ENCODE data around the gene SREBF1. TPM values are rescaled to one million over a fixed set of nuclear protein-coding genes. Genes with fewer than 3 reads are reported as not detected.

Gene SREBF1
- total RNA-seq, 2 donors from 2014 or later: 192 to 209 TPM

DNA sequence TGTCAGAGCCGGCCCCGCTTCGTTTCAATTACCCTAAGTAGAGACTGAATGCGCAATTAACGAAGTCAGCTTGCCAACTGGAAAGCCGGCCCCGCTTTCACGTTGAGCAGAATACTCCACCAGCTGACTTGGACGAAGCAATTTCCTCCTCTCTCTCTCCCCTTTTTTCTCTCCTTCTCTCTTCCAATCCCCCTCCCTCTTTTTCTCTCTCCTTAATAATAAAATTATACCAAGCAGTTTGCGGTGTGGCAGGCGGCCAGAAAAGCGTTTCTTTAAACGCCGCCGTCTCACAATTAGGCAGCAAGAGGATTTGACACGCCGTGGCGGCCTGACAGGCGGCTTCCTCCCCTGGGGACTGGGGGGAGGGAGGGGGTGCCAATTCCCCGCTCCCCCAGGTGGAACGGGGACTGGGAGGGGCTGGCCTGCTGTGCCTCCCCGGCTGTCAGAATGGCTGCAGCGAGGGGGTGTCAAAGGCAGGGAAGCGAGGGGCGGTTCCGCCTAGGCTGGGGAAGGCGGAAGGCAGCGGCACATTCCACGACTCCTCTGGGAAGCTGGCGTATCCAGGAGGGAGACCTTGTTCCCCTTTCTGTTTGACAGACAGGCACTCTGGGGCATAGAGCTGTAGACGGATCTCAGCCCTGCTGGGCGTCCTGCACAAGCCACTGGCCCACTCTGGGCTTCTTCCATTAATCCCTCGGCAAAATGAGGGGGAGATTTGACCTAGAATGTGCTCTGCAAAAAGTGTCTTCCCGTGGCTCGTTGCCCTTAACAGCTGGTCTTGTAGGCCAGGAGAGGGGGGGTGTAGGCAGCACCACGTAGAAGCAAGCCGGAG lies 52.7 kb downstream of the SREBF1 start:
- no peak for ATAC-seq (replicated peaks in 1 of 2)
- Mint-ChIP-seq H3K9me3 (no peaks in the 10 kb centered on the region), H3K27me3 (ENCODE audit: low read depth) (no peaks in the 10 kb centered on the region), H3K4me1 (ENCODE audit: low read depth) (peaks cover 22% of the 10 kb centered on the region), H3K27ac (no peak overlapping the region), H3K36me3 (ENCODE audit: insufficient read depth in 2 of 2) (no peaks in the 10 kb centered on the region), H3K4me3 (peak overlapping the region; percentile 71 to 92)
- DNase-seq: no peak

DNA sequence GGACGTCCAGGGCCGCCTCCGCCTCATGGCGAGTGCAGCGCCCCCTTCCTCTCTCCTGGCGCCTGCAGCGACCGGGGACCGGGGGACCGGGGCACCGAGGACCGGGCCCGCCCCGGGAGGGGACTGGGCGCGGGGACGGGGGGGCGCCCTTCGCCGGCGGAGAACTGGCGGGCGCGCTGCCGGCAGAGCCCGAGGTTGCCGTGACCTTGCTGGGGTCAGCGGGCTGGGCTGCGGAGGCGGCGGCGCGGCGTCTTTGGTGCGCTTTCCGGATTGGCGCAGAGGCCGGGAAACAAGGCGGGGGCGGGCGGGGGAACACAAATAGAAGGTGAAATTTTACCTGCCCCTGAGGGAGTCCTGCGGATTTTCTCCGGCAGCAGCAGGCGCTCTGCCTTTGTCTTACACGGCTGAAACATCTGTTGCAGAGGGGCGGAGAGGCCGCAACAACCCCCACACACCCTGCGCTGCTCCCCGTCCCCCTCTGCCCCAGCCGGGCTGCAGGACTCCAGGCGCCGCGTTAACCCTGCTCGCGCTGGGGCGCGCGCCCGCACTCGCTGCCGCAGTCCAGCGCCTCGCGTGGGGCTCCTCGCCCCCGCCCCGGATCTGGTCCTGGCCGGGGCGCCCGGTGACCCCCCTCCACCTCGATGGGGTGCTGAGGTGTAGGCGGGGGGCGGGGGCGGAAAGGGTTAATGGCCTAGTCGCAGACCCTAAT lies 53.5 kb downstream of the SREBF1 start:
- no peak overlapping the region for H3K27ac Mint-ChIP-seq
- peak overlapping the region; percentile 78 to 92 for H3K4me3 Mint-ChIP-seq

DNA sequence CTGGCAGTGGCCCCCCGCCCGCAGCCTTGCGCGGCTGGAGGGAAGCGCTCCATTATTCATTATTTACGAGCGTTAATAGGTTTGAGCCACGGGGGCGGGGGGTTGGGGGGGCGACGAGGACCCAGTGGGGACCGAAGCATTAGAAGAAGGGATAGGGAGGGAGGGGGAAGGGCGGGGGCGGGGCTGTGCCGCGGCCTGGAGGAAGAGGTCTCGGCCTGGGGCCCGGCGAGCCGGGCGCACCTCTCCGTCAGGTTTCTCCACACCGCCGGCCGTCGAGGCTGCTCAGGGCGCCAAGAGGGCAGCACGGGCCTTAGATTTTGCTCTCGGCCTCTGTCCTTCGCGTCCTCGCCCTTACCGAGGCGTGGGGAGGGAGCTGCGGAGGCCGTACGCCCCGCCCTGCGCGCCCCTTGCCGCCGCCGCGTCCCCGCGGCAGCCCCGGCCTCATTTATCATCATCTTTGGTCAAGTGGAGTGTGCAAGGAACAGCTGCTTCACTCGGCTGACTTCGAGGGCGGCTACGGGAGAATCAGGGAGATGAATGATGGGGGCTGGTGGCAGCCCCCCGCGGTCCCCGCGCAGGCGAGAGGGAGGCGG lies 54.2 kb downstream of the SREBF1 start:
- DNase-seq (peak in 1 of 2 donors; percentile 21), ATAC-seq (replicated peaks in 1 of 2) (peak; percentile 23 to 39)
- Mint-ChIP-seq H3K36me3 (ENCODE audit: insufficient read depth in 2 of 2) (no peaks in the 10 kb centered on the region), H3K4me1 (ENCODE audit: low read depth) (peaks cover 14% of the 10 kb centered on the region), H3K9me3 (no peaks in the 10 kb centered on the region), H3K27ac (no peak overlapping the region), H3K4me3 (peak overlapping the region; percentile 78 to 86), H3K27me3 (ENCODE audit: low read depth) (no peaks in the 10 kb centered on the region)

More for the DNA sequence above, 53.5 kb downstream of the SREBF1 start:
- no peaks in the 10 kb centered on the region for H3K9me3 Mint-ChIP-seq
- ATAC-seq (replicated peaks in 1 of 2) (peak; percentile 61 to 69), DNase-seq (peak; percentile 55 to 70)
- peaks cover 15% of the 10 kb centered on the region for H3K4me1 Mint-ChIP-seq (ENCODE audit: low read depth)
- no peaks in the 10 kb centered on the region for H3K27me3 Mint-ChIP-seq (ENCODE audit: low read depth)
- no peaks in the 10 kb centered on the region for H3K36me3 Mint-ChIP-seq (ENCODE audit: insufficient read depth in 2 of 2)

DNA sequence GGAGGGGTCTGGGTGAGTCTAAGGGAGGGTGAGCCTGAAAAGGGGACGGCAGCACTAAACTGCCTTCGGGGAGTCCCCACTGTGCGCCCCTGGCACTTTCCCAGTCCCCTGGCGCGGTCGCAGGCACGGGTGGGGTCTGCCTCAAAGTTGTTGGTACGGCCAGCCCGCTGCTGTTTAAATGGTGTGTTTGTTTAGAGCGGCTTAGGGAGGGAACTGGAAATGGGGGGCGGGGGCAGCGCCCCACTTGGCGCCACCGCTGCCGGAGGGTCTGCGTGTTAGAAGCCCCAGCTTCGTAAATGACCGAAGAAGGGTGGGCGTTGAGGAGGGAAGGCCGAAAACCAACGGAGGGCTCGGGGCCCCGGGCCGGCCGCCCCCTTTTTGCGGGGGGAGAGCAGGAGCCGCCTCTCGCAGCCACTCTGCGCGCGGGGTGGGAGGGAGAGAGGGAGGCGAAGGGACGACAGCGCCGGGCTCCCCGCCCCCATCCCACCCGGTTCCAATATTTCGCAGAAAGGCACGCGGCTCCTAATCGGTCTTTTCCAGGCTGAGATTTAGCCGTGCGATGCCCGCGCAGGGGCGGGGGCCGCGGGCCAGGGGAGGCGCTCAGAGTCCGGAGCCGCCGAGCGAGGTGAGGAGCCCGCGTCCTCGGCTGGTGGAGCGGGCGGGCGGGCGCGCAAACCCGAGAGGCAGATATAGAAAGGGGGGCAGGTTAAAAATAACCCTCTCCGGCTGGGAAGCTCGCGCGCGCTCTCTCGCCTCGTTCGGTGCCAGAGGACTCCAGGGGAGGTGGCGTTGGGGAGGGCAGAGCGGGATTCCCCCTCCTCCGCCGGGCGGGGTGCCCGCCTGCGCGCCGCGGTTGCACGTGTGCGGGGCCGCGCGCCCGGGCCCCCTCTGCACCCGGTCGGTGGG lies 54.9 kb downstream of the SREBF1 start:
- Mint-ChIP-seq H3K27ac (no peak overlapping the region), H3K4me1 (ENCODE audit: low read depth) (peaks cover 14% of the 10 kb centered on the region), H3K9me3 (no peaks in the 10 kb centered on the region), H3K27me3 (ENCODE audit: low read depth) (no peaks in the 10 kb centered on the region), H3K4me3 (peak overlapping the region; percentile 66 to 76), H3K36me3 (ENCODE audit: insufficient read depth in 2 of 2) (no peaks in the 10 kb centered on the region)
- ATAC-seq (replicated peaks in 1 of 2): peak; percentile 22 to 34
- DNase-seq: peak; percentile 38 to 41

DNA sequence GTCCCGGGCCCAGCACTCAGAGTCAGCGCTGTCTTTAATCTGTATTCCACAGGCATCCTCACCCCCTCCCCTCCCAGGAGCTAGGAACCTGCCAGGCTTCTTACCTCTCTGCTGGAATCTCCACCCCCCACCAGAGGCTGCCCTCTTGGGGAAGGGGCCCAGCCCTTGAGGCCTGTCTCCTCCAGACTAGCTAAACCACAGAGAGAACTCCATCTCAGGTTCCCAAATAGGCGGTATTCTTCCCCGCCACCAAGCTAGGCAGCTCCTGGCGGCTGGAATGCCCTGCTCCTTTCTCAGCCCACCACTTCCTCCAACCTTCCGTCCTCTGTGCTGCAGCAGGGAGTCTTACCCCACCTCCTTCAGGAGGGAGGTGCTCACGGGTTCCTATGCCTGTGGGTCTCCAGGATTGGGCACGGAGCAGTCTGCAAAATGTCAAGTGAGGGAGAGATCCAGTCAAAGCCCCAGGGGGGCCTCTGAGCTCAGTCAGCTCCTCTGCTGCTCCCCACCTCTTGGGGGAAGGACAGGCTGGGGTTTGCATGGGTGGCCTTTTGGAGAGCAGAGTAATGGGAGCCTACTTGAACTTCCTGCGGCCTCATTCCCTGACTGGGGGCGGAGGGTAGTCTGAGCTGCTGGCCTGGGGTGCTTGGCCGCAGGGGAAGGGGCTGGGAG lies 55.7 kb downstream of the SREBF1 start:
- H3K36me3 Mint-ChIP-seq (ENCODE audit: insufficient read depth in 2 of 2): no peaks in the 10 kb centered on the region
- H3K4me1 Mint-ChIP-seq (ENCODE audit: low read depth): peaks cover 14% of the 10 kb centered on the region
- ATAC-seq (replicated peaks in 1 of 2): no peak
- peak overlapping the region; percentile 16 to 76 for H3K4me3 Mint-ChIP-seq
- no peak for DNase-seq
- no peaks in the 10 kb centered on the region for H3K27me3 Mint-ChIP-seq (ENCODE audit: low read depth)
- H3K27ac Mint-ChIP-seq: no peak overlapping the region
- H3K9me3 Mint-ChIP-seq: no peaks in the 10 kb centered on the region

DNA sequence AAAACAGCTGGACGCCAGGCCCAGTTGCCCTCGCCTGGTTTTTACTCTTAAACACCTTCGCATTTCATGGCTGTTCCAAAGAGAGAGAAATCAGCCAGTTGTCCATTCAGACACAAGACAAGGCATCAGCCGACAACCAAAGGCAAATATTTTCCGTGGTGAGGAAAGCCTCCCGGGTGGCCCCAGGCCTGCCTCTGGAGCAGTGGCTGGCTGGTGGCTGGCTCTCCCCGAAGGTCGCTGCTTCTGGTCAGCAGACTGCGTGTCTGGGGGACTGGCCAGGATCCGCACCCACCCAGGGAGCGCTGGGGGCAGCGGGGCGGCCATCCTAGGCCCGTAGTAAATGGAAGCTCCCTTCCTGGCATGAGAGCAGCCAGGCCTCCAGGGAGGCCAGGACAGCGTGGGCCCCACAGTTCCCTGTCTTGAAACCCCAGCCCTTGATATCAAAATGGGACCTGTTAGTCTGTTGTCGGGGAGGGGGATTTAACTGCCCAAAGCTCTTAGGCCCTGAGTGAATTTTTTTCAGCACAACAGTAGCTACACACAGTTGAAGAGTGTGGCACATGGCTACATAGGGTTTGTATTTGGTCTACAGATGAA lies 57.7 kb downstream of the SREBF1 start:
- Mint-ChIP-seq H3K27ac (no peak overlapping the region), H3K4me3 (no peak overlapping the region), H3K27me3 (ENCODE audit: low read depth) (no peaks in the 10 kb centered on the region), H3K36me3 (ENCODE audit: insufficient read depth in 2 of 2) (no peaks in the 10 kb centered on the region), H3K4me1 (ENCODE audit: low read depth) (peaks cover 6% of the 10 kb centered on the region), H3K9me3 (no peaks in the 10 kb centered on the region)
- no peak for DNase-seq
- no peak for ATAC-seq (replicated peaks in 1 of 2)

DNA sequence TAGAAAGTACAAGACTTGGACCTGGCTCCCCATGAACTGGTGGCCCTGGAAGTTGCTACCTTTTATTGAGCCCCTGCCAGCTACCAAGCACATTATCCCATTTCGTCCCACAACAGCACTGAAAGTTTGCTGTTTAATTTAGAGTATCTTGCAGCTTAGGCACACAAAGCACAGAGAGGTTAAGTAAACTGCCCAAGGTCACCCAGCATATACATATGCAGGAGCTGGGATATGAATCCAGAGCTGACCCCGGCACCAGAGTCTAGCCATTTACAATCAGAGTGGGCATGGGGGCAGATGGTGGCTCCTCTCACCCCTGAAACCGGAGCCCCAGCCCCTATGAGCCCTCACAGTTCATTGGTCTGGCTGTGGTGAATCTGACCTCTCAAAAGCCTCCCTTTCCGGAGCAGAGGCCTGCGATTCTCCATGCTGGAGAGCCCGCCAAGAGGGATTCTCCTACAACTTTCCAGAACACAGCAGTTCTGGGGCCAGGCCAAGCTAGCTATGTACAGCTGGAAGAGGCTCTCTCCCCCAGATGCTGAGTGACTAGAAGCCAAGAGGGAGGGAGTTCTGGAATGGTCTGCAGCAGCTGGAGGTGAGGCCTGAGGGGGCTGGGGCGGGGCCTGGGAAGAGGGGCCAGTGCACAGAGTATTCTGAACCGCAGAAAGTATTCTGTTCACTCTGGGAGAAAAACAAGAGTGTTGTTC lies 58.3 kb downstream of the SREBF1 start:
- Mint-ChIP-seq H3K27ac (no peak overlapping the region), H3K27me3 (ENCODE audit: low read depth) (no peaks in the 10 kb centered on the region), H3K4me3 (no peak overlapping the region), H3K9me3 (no peaks in the 10 kb centered on the region), H3K4me1 (ENCODE audit: low read depth) (peaks cover 7% of the 10 kb centered on the region), H3K36me3 (ENCODE audit: insufficient read depth in 2 of 2) (no peaks in the 10 kb centered on the region)
- ATAC-seq (replicated peaks in 1 of 2): no peak
- no peak for DNase-seq

DNA sequence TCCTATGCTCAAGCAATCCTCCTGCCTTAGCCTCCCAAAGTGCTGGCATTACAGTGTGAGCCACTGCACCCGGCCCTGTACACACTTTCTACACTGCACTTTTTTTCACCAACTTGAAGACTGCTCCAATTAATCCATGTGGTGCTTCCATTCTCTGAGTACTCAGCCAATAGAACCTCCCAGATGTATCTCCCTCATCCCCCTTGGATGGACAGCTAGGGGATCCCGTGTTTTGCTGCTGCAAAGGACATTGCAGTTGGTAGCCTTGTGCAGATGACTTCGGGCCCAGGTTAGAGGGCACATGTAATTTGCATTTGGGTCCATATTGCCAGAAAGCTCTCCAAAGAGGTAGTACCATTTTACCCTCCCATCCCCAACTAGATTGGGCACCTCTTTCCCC lies 59.9 kb downstream of the SREBF1 start:
- peaks cover 18% of the 10 kb centered on the region for H3K4me1 Mint-ChIP-seq (ENCODE audit: low read depth)
- H3K4me3 Mint-ChIP-seq: no peak overlapping the region
- no peaks in the 10 kb centered on the region for H3K9me3 Mint-ChIP-seq
- DNase-seq (no peak), ATAC-seq (replicated peaks in 1 of 2) (no peak)
- no peak overlapping the region for H3K27ac Mint-ChIP-seq
- no peaks in the 10 kb centered on the region for H3K36me3 Mint-ChIP-seq (ENCODE audit: insufficient read depth in 2 of 2)
- no peaks in the 10 kb centered on the region for H3K27me3 Mint-ChIP-seq (ENCODE audit: low read depth)

DNA sequence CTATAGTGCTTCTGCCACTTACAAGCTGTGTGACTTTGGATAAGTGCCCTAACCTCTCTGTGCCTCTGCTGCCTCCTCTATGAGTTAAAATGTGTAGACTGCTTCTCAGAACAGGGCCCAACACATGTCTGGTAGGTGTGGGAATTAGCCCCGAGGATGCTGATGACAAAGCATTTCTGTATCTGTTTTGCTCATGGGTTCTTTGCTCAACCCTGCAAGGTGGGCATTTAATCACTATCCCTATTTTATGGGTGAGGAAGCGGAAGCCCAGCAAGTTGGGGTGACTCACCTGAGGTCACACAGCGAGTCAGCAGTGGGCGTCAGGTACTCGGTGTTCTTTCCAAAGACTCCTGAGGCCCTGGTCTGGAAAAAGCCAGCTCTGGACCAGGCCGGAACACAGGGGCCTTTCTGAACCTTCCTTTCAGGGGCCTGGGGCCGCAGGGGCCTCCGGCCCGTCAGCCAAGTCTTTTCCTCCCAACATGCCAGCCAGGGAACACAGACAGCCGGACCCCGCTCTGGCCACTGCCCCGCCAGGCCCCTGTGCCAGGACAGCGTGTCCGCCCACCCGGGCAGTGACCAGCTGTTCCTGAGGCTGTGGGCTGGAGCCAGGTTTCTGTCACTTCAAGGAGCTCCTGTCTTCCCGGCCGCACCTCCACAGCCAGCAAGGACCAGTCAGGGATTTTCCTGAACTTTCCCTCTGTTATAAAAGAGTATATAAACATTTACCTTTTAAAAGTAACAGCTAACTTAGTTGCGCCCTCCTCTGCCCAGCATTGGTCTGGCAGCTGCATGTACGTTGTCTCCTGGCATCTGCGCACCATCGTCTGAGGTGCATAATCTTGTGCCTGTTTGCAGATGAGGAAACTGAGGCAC lies 62.5 kb downstream of the SREBF1 start:
- Mint-ChIP-seq H3K27me3 (ENCODE audit: low read depth) (no peaks in the 10 kb centered on the region), H3K36me3 (ENCODE audit: insufficient read depth in 2 of 2) (no peaks in the 10 kb centered on the region), H3K9me3 (no peaks in the 10 kb centered on the region), H3K27ac (no peak overlapping the region), H3K4me3 (no peak overlapping the region), H3K4me1 (ENCODE audit: low read depth) (peaks cover 20% of the 10 kb centered on the region)
- DNase-seq (no peak), ATAC-seq (replicated peaks in 1 of 2) (peak; percentile 25 to 74)

DNA sequence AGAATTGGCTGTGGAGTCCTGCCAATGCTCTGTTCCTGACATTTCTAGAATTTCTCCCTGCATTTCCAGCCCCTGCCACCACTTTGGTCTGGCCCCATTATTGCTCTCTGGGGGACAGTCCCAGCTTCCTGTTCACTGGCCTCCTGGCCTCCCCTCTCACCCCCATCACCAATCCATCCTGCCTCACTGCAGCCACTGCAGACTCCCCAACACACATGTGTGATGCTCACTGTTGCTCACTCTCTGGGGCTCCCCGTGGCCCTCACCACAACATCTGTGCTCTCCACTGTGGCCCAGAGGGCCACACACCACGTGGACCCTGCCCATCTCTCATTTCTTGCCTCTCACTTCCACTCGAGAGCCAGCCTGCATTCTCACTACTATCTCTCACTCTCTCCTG lies 64.6 kb downstream of the SREBF1 start:
- H3K27ac Mint-ChIP-seq: no peak overlapping the region

More for the DNA sequence above, 64.6 kb downstream of the SREBF1 start:
- Mint-ChIP-seq H3K27me3 (ENCODE audit: low read depth) (no peaks in the 10 kb centered on the region), H3K4me3 (no peak overlapping the region), H3K4me1 (ENCODE audit: low read depth) (peaks cover 25% of the 10 kb centered on the region), H3K9me3 (no peaks in the 10 kb centered on the region), H3K36me3 (ENCODE audit: insufficient read depth in 2 of 2) (no peaks in the 10 kb centered on the region)
- DNase-seq: no peak
- ATAC-seq (replicated peaks in 1 of 2): peak in 1 of 2 donors; percentile 29
